ENCODE results near the gene STON2.

STON2 gene

DNA sequence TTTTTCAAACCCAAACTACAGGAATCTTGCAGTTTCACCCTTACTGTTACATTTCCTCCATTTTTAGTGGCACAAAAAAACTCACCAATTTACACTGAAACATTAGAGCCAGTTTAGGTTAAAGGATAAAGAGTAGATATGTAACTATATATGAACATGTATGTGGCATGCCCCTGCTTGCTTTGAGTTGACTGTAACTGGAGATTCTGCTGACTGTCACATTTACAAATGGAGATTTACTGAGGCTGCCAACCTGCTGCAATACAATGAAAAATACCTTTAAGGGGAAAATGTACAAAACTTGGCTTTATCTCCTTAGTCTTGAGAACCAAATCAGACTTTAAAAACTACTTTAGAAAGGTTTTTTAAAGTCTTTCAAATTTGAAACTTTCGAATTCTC is 28.3 kb downstream of the STON2 start:
- no peak for DNase-seq (ENCODE audit: low read depth)
- no peak overlapping the region for H3K4me3 ChIP-seq (ENCODE audit: control insufficient read depth, low read depth, low read length)
- TF ChIP-seq, protein P1, sequence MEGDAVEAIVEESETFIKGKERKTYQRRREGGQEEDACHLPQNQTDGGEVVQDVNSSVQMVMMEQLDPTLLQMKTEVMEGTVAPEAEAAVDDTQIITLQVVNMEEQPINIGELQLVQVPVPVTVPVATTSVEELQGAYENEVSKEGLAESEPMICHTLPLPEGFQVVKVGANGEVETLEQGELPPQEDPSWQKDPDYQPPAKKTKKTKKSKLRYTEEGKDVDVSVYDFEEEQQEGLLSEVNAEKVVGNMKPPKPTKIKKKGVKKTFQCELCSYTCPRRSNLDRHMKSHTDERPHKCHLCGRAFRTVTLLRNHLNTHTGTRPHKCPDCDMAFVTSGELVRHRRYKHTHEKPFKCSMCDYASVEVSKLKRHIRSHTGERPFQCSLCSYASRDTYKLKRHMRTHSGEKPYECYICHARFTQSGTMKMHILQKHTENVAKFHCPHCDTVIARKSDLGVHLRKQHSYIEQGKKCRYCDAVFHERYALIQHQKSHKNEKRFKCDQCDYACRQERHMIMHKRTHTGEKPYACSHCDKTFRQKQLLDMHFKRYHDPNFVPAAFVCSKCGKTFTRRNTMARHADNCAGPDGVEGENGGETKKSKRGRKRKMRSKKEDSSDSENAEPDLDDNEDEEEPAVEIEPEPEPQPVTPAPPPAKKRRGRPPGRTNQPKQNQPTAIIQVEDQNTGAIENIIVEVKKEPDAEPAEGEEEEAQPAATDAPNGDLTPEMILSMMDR (IDR thresholded peaks at IDR 0.05; ENCODE audit: control insufficient read depth, insufficient read depth, low read depth, low read length, missing control alignments): no peak

DNA sequence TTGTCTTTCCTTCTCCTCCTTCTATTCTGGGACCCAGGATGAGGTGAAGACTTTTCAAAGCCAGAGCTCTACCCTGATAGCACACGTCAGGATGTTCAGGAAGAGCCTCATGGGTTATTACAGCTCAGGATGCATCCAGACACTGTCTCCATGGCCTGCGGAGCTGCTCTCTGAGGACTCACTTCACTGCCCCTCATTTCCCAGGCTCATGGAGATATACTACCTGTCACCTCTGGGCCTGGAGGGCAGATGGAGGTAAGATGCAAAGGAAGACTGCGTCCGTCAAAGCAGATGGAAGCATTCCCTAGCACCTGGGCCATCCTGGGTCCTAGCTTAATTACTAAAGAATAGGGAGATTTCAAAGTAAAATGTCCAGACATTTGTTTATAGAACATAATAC is 32.6 kb downstream of the STON2 start:
- no peak for DNase-seq (ENCODE audit: low read depth)
- H3K4me3 ChIP-seq (ENCODE audit: control insufficient read depth, low read depth, low read length): no peak overlapping the region
- TF ChIP-seq, protein P1 (IDR thresholded peaks at IDR 0.05; ENCODE audit: control insufficient read depth, insufficient read depth, low read depth, low read length, missing control alignments): no peak

DNA sequence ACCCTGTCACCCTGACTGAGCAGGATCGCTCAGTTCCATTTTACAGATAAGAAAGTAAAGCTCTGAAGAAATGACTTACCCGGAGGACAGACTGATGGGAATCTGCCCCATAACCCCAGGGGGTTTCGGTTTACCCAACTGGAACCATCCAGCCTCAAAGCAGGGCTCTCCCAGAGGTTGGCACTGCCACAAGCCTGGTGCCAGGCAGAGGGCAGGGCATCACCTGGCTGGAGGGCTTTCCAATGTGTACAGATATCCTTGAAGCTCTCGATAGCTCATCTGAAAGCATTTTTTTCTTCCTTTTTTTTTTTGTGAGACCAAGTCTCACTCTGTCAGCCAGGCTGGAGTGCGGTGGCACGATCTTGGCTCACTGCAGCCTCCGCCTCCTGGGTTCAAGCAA is 33.2 kb downstream of the STON2 start:
- TF ChIP-seq, protein P1 (IDR thresholded peaks at IDR 0.05; ENCODE audit: control insufficient read depth, insufficient read depth, low read depth, low read length, missing control alignments): no peak
- H3K4me3 ChIP-seq (ENCODE audit: control insufficient read depth, low read depth, low read length): no peak overlapping the region
- no peak for DNase-seq (ENCODE audit: low read depth)

DNA sequence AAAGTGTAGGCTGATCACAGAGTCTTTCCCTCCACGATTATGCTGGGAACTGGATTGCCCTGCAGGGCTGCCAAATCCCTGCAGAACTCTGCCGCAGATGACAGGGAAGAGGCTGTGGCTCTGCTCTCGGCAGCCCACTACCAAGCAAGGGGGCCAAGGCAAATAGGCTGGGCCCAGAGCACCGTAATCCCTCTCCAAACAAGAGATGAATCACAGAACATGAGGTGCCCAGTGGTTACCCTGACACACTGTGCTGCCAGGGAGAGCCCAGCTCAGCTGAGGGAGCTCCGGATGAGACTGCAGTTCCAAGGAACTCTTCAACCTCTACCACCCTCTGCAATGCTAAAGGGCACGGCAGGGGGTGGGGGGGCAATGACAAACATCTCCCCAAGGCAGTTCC is 33.9 kb downstream of the STON2 start:
- TF ChIP-seq, protein P1 (IDR thresholded peaks at IDR 0.05; ENCODE audit: control insufficient read depth, insufficient read depth, low read depth, low read length, missing control alignments): no peak
- no peak for DNase-seq (ENCODE audit: low read depth)
- no peak overlapping the region for H3K4me3 ChIP-seq (ENCODE audit: control insufficient read depth, low read depth, low read length)

DNA sequence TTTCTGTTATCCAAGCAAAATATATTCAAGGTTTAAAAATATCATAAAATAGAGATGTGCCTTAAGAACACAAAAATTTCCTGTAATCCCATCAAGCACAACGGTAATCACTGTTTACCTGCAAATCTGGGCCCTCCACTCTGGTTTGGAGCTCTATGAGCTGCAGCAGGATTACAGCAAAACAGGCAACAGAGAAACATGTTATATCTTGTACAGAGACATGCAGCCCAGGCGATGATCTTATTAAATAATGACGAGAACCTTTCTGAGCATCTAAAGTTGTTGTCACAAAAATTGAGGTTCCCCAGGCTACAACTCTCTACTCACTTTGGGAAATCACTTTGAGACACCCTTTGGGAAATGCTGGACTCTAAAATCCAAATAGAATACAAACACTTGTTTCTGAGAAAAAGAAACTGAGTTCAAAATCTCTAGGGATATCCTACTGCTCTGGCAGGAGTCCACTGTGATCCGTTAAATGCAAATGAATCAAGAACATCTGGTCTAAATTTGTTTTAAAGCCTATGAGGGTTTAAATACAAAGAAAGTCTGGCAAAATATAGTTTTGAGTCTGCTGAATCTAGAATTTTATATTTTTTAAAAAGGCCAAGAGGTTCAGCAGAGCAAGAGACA is 36.3 kb downstream of the STON2 start:
- no peak for DNase-seq (ENCODE audit: low read depth)
- H3K4me3 ChIP-seq (ENCODE audit: control insufficient read depth, low read depth, low read length): no peak overlapping the region
- TF ChIP-seq, protein P1 (IDR thresholded peaks at IDR 0.05; ENCODE audit: control insufficient read depth, insufficient read depth, low read depth, low read length, missing control alignments): no peak

DNA sequence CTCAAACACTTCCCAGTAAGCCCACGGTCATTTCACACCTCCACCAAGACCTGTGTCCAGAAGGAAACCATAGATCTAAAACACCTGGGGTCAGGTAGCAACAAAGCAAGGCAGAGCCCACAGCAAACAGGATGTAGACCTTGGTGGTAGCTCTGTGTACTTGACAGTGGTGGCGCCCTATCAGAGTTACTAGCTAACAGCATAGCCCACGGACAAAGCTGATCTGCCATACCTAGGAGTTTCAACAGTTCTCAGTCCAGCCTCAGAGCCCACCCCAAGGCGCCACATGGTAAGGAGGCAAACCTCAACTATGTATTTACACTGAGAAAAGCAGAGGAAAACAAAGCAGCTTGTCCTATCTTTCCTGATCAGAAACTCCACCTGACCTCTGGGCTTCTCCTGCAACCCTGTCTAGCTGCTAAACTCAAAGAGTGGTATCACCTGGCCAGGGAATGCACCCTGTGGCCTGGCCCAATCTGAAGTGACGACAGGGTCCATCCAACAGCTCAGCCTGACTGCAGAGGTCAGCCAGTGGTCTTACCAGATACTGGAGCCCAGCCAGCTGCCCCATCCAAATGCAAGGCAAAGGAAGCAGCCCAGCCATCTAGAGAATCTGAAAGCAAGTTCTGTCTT is 46.3 kb downstream of the STON2 start:
- DNase-seq (ENCODE audit: low read depth): no peak
- TF ChIP-seq, protein P1 (IDR thresholded peaks at IDR 0.05; ENCODE audit: control insufficient read depth, insufficient read depth, low read depth, low read length, missing control alignments): no peak

More for the DNA sequence above, 46.3 kb downstream of the STON2 start:
- no peak overlapping the region for H3K4me3 ChIP-seq (ENCODE audit: control insufficient read depth, low read depth, low read length)

Data from AG09309 (cell line).